DND-41 (cell line): ENCODE results near the gene CERK.
A peak's percentile ranks its signal among the peaks of the same experiment; 100 is the strongest.
"Not testable (repeated sequence)": the region's sequence is repeated elsewhere in the genome, so short reads cannot be mapped to it uniquely, and the experiment has no call there.

ENCODE experiments used
- ATAC-seq: fragments of 200-7000 bp; cut with Tn5 transposase; 3 replicates; pipeline ENCODE4 v1.9.1; 2021; ENCODE audit warnings: low read depth; ENCODE audit not compliant: insufficient read depth
- DNase-seq: peaks from one replicate; pipeline ENCODE4 v3.0.0-alpha.2; 2020
- H2AFZ ChIP-seq: 2 replicates; pipeline ENCODE4 v1.6.0; 2012; ENCODE audit warnings: low read depth, low read length
- H3K27ac ChIP-seq: 2 replicates; pipeline ENCODE4 v1.5.1; 2012; ENCODE audit warnings: low read length, inconsistent platforms
- H3K27me3 ChIP-seq: fragments of 200-600 bp; sonication (generic); 2 replicates; pipeline ENCODE4 v1.6.0; 2012; ENCODE audit warnings: low read length, mild to moderate bottlenecking, inconsistent platforms; ENCODE audit not compliant: insufficient read depth, poor library complexity
- H3K36me3 ChIP-seq: 2 replicates; pipeline ENCODE4 v1.5.1; 2012; ENCODE audit warnings: low read length, inconsistent platforms; ENCODE audit not compliant: insufficient read depth
- H3K4me1 ChIP-seq: 2 replicates; pipeline ENCODE4 v1.5.1; 2012; ENCODE audit warnings: mild to moderate bottlenecking, low read length; ENCODE audit not compliant: insufficient read depth
- H3K4me2 ChIP-seq: 2 replicates; pipeline ENCODE4 v1.6.0; 2012; ENCODE audit warnings: mild to moderate bottlenecking, moderate library complexity, low read length, inconsistent platforms; ENCODE audit not compliant: insufficient read depth
- H3K4me3 ChIP-seq, 2 experiments: fragments of 200-600 bp in 1 of 2; shearing (Covaris generic) in 1 of 2; 2 replicates each; pipeline ENCODE4 v1.5.1; 2012 to 2016; ENCODE audit warnings: inconsistent platforms in 2 of 2, low read length in 2 of 2, mild to moderate bottlenecking in 2 of 2, low read depth in 1 of 2, moderate library complexity in 1 of 2
- H3K79me2 ChIP-seq: 2 replicates; pipeline ENCODE4 v1.6.0; 2012; ENCODE audit warnings: low read length, inconsistent platforms; ENCODE audit not compliant: insufficient read depth
- H3K9ac ChIP-seq: 2 replicates; pipeline ENCODE4 v1.6.0; 2012; ENCODE audit warnings: low read depth, mild to moderate bottlenecking, inconsistent platforms, low read length, moderate library complexity
- H3K9me3 ChIP-seq: 2 replicates; pipeline ENCODE4 v1.5.1; 2012; ENCODE audit warnings: low read length, moderate library complexity, mild to moderate bottlenecking, inconsistent platforms; ENCODE audit not compliant: insufficient read depth, severe bottlenecking
- H4K20me1 ChIP-seq: 2 replicates; pipeline ENCODE4 v1.6.0; 2012; ENCODE audit warnings: low read length; ENCODE audit not compliant: insufficient read depth
- EZH2 ChIP-seq: IDR thresholded peaks from 3 replicates; pipeline ENCODE4 v1.6.1; 2012; ENCODE audit warnings: borderline replicate concordance, low read depth, mild to moderate bottlenecking, moderate library complexity, low read length, inconsistent platforms; ENCODE audit not compliant: severe bottlenecking
- TF ChIP-seq, protein P1 (sequence below): IDR thresholded peaks from 2 replicates; pipeline ENCODE4 v1.5.1; 2012; ENCODE audit warnings: borderline replicate concordance, low read length, moderate library complexity, mild to moderate bottlenecking; ENCODE audit not compliant: poor library complexity, severe bottlenecking; ENCODE audit errors: extremely low read depth

Gene CERK

DNA sequence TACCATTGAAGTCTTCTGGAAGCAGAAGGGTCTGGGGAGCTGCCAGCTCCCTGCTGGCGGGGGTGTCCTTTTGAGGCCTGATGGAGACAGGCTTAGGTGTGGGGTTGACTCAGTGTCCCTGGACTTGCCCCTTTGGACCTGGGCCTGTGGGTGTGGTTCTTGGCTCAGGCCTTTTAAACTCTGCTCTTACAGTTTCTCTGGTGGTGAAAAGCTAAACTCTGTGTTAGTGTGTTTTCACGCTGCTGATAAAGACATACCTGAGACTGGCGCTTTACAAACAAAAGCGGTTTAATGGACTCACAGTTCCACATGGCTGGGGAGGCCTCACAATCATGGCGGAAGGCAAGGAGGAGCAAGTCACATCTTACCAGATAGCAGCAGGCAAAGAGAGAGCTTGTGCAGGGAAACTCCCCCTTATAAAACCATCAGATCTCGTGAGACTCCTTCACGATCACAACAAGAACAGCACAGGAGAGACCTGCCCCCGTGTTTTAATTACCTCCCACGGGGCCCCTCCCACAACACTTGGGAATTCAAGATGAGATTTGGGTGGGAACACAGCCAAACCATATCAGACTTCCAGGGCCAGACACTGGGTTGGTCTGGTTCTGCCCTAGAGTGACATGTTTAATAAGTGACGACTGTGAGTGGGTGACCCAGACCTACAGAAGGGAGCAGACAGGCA, 91.4 kb downstream of the CERK start:
- 0 out of 2 replicates have a peak overlapping the region, but pooled peaks have one; percentile 11 for H3K27ac ChIP-seq
- no peak overlapping the region for H3K4me2 ChIP-seq
- no peaks in the 10 kb centered on the region for H3K9me3 ChIP-seq
- H4K20me1 ChIP-seq, result peaks cover 91% of the 10 kb centered on the region
- no peaks in the 10 kb centered on the region for H3K27me3 ChIP-seq
- ATAC-seq (no peak), DNase-seq (no peak)
- H3K79me2 ChIP-seq, result peaks cover 99% of the 10 kb centered on the region
- no peaks in the 10 kb centered on the region for H3K4me1 ChIP-seq
- H3K9ac ChIP-seq, result no peak overlapping the region
- peaks cover 92% of the 10 kb centered on the region for H3K36me3 ChIP-seq
- H2AFZ ChIP-seq, result no peak overlapping the region
- H3K4me3 ChIP-seq, result no peak overlapping the region
- no peak for TF ChIP-seq EZH2
- TF ChIP-seq, protein P1, sequence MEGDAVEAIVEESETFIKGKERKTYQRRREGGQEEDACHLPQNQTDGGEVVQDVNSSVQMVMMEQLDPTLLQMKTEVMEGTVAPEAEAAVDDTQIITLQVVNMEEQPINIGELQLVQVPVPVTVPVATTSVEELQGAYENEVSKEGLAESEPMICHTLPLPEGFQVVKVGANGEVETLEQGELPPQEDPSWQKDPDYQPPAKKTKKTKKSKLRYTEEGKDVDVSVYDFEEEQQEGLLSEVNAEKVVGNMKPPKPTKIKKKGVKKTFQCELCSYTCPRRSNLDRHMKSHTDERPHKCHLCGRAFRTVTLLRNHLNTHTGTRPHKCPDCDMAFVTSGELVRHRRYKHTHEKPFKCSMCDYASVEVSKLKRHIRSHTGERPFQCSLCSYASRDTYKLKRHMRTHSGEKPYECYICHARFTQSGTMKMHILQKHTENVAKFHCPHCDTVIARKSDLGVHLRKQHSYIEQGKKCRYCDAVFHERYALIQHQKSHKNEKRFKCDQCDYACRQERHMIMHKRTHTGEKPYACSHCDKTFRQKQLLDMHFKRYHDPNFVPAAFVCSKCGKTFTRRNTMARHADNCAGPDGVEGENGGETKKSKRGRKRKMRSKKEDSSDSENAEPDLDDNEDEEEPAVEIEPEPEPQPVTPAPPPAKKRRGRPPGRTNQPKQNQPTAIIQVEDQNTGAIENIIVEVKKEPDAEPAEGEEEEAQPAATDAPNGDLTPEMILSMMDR, result no peak

DNA sequence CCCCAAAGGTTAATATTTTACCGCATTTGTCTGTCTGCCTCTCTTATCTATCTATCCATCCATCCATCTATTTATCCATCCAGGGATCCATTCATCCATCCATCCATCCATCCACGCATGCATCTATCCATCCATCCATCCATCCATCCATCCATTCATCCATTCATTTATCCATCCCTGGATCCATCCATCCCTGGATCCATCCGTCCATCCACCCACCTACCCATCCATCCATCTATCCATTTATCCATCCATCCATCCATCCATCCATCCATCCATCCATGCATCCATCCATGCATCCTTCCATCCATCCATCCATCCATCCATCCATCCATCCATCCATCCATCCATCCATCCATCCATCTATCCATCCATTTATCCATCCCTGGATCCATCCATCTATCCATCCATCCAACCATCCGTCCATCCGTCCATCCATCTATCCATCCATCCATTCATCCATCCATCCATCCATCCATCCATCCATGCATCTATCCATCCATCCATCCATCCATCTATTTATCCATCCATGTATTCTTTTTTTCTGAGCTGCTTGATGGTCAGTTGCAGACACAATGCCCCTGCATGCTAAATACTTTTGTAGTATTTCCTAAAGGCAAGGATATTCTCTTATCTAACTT, 95.1 kb downstream of the CERK start:
- H3K27me3 ChIP-seq, DNase-seq, H2AFZ ChIP-seq, ATAC-seq, H3K9me3 ChIP-seq, H3K4me2 ChIP-seq, H3K4me1 ChIP-seq, H3K27ac ChIP-seq, H3K4me3 ChIP-seq, H3K9ac ChIP-seq: not testable (repeated sequence)
- peaks cover 99% of the 10 kb centered on the region for H3K79me2 ChIP-seq
- peaks cover 88% of the 10 kb centered on the region for H3K36me3 ChIP-seq
- H4K20me1 ChIP-seq, result peaks cover 78% of the 10 kb centered on the region

DNA sequence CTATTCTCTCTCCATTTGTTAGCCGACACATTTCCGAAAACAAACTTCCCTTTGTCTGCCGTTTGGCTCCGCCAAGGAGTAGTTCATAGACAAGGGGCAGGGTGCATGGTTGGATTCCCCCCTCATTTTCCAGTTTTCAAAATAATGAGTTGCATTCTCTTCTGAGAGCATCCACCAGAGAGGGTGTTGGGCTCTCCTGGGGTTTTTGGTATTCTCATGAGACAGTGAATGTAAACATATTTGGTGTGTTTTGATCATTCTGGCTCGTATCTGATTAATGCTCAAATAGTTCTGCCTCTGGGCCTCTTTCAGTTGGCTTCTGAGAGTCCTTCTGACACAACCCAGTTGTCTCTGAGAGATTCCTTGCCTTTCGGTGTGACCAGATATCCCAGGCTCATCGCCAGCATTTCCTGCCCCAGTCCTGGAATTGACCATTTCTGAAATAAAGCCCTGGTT, 96.2 kb downstream of the CERK start:
- DNase-seq (no peak), ATAC-seq (no peak)
- no peak overlapping the region for H3K27ac ChIP-seq
- no peak for TF ChIP-seq EZH2
- TF ChIP-seq, protein P1, result no peak
- H3K27me3 ChIP-seq, result no peaks in the 10 kb centered on the region
- peaks cover 86% of the 10 kb centered on the region for H3K36me3 ChIP-seq
- no peaks in the 10 kb centered on the region for H3K4me1 ChIP-seq
- no peak overlapping the region for H3K9ac ChIP-seq
- no peaks in the 10 kb centered on the region for H3K9me3 ChIP-seq
- no peak overlapping the region for H3K4me2 ChIP-seq
- H2AFZ ChIP-seq, result no peak overlapping the region
- H4K20me1 ChIP-seq, result peaks cover 72% of the 10 kb centered on the region
- H3K79me2 ChIP-seq, result peaks cover 97% of the 10 kb centered on the region
- no peak overlapping the region for H3K4me3 ChIP-seq

DNA sequence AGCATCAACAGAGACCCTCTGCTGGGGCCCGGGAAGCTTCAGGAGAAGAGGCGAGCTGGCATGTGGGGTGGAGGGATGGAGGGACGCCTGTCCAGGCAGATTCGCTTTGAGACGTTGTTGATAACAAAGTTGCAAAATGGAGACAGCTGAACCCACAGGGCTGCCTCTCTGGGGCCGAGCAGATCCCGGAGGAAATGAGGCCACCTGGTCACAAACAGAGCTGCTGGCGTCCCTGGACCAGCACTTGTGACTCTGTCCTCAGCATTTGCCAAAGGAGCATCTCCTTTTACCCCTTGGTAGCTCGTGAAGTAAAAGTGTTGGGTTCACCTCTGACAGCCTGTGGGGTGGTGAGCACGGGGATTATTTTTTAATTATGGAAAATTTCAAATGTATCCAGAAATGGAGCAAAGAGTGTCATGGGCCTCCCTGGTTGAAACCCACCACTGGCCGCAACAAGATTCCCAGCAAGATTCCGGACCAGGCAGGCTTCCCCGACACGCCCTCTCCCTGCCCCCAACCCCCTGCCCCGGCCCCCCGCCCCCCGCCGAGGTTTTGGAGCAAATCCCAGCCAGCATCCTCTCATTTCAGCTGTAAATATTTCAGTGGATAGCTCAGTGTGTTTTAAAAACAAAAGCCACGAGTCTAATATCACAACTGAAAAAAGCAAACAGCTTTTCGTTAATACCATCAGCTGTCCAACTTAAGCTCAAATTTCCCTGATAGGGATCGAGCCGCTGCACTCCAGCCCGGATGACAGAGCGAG, 97.6 kb downstream of the CERK start:
- Histone ChIP-seq H3K4me3 (no peak overlapping the region), H3K4me2 (no peak overlapping the region), H2AFZ (no peak overlapping the region), H3K36me3 (peaks cover 86% of the 10 kb centered on the region), H3K9me3 (no peaks in the 10 kb centered on the region), H4K20me1 (peaks cover 71% of the 10 kb centered on the region), H3K27me3 (no peaks in the 10 kb centered on the region), H3K27ac (no peak overlapping the region), H3K4me1 (no peaks in the 10 kb centered on the region), H3K79me2 (peaks cover 95% of the 10 kb centered on the region), H3K9ac (no peak overlapping the region)
- TF ChIP-seq, protein P1, result no peak
- no peak for TF ChIP-seq EZH2
- ATAC-seq (no peak), DNase-seq (no peak)
